ENCODE data around the gene REV1.

DNA sequence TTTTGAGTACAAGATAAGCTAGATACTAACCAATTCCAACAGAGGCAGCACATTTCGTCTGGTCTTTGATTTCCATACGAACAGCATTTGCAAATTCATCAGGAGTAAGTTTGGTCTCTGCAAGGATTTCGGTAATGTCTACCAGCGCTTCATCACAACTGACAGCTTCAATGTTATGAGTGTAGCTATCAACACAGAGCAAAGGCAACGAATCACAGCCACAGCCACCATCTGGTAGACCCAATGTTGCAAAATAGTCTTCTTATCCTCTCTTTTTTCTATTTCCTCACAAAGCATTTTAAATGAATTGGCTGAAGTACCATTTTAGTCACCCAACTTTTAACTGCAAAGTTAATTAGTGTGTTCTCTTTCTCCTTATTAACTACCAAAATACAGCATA is 68.3 kb downstream of the REV1 start:
- TF ChIP-seq, protein P1, sequence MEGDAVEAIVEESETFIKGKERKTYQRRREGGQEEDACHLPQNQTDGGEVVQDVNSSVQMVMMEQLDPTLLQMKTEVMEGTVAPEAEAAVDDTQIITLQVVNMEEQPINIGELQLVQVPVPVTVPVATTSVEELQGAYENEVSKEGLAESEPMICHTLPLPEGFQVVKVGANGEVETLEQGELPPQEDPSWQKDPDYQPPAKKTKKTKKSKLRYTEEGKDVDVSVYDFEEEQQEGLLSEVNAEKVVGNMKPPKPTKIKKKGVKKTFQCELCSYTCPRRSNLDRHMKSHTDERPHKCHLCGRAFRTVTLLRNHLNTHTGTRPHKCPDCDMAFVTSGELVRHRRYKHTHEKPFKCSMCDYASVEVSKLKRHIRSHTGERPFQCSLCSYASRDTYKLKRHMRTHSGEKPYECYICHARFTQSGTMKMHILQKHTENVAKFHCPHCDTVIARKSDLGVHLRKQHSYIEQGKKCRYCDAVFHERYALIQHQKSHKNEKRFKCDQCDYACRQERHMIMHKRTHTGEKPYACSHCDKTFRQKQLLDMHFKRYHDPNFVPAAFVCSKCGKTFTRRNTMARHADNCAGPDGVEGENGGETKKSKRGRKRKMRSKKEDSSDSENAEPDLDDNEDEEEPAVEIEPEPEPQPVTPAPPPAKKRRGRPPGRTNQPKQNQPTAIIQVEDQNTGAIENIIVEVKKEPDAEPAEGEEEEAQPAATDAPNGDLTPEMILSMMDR (conservative IDR thresholded peaks at IDR 0.05; ENCODE audit: low read length), result no peak
- no peak for TF ChIP-seq EZH2phosphoT487 (IDR thresholded peaks at IDR 0.05; ENCODE audit: borderline replicate concordance, low read depth, low read length)
